Umbilical cord (tissue), 2 donors: ENCODE results near the gene IL17RC. TPM values are rescaled to one million over a fixed set of nuclear protein-coding genes. Genes with fewer than 3 reads are reported as not detected.
A peak's percentile ranks its signal among the peaks of the same experiment; 100 is the strongest.

Experiments used
- DNase-seq: peaks from one replicate; pipeline ENCODE4 v3.0.0-alpha.2; 2015; ENCODE audit warnings: low spot score
- total RNA-seq: library from RNA; depleted of rRNA; stranded (reverse); fragments of >200 nt; gene quantifications from one replicate; pipeline ENCODE4 v1.2.3, GENCODE V29; 2014; ENCODE audit warnings: low replicate concordance; ENCODE audit not compliant: insufficient read depth

The IL17RC gene
- total RNA-seq, 1 donor from 2014 or later: 39.2 TPM

- DNase-seq: no peak
Measured at GRCh38 chr3:9944271-9944670, 27.4 kb downstream of the IL17RC start.

- DNase-seq: no peak
Measured at GRCh38 chr3:9945358-9945757, 28.5 kb downstream of the IL17RC start.

GRCh38 chr3:9946112-9947024 is 29.5 kb downstream of the IL17RC start:
- DNase-seq: peak; percentile 91

- peak; percentile 60 for DNase-seq
Measured at GRCh38 chr3:9947025-9947995, 30.4 kb downstream of the IL17RC start.

- no peak for DNase-seq
Measured at GRCh38 chr3:9948586-9948985, 31.7 kb downstream of the IL17RC start.

GRCh38 chr3:9949115-9949514 is 32.2 kb downstream of the IL17RC start:
- no peak for DNase-seq

GRCh38 chr3:9949626-9950025 is 32.7 kb downstream of the IL17RC start:
- no peak for DNase-seq

GRCh38 chr3:9951126-9951525 is 34.2 kb downstream of the IL17RC start:
- DNase-seq: no peak

- DNase-seq: no peak
Measured at GRCh38 chr3:9951598-9951961, 34.7 kb downstream of the IL17RC start.

GRCh38 chr3:9951962-9952805 is 35.3 kb downstream of the IL17RC start, which contains the start of gene PRRT3:
PRRT3 (minus strand) TSS chr3:9952408; CDS start chr3:9950115, 2,293 bp downstream.
- DNase-seq: peak; percentile 34

GRCh38 chr3:9955067-9955502 is 38.2 kb downstream of the IL17RC start:
- DNase-seq: no peak

- DNase-seq: no peak
Measured at GRCh38 chr3:9955611-9956352, 38.9 kb downstream of the IL17RC start.

GRCh38 chr3:9957214-9957613 is 40.3 kb downstream of the IL17RC start:
- DNase-seq: no peak

GRCh38 chr3:9965200-9965875 is 48.4 kb downstream of the IL17RC start:
- DNase-seq: no peak

- DNase-seq: no peak
Measured at GRCh38 chr3:9966841-9967240, 49.9 kb downstream of the IL17RC start.

- no peak for DNase-seq
Measured at GRCh38 chr3:9969632-9970019, 52.7 kb downstream of the IL17RC start.

GRCh38 chr3:9970020-9970652 is 53.2 kb downstream of the IL17RC start:
- no peak for DNase-seq

- peak; percentile 23 for DNase-seq
Measured at GRCh38 chr3:9976721-9977709, 60.1 kb downstream of the IL17RC start.
